H1 (cell line): ENCODE measurements around the gene KRTAP5-6. TPM values are rescaled to one million over a fixed set of nuclear protein-coding genes. Genes with fewer than 3 reads are reported as not detected.

Source experiments
- CTCF ChIA-PET: fragments of 300-600 bp; sonication (Branson Sonifier 250); formaldehyde crosslinking; loops from one replicate; lab custom pipeline; 2021; ENCODE audit not compliant: partially characterized antibody; lab: Charles Lee
- POLR2A ChIA-PET: fragments of 300-600 bp; sonication (Branson Sonifier 250); formaldehyde crosslinking; loops from one replicate; lab custom pipeline; 2021; ENCODE audit warnings: inconsistent platforms; ENCODE audit not compliant: partially characterized antibody; lab: Charles Lee
- DNase-seq, 2 experiments: peaks; one replicate each; pipeline versions ENCODE4 v3.0.0 to v3.0.0-alpha.2; 2010 to 2022; ENCODE audit warnings: low spot score in 2 of 2, low read depth in 1 of 2, mixed read lengths in 1 of 2
- FAIRE-seq: peaks from 2 replicates; lab custom pipeline; 2011; peaks lifted over from hg19 to GRCh38; lab: Jason Lieb, UNC
- H2AFZ ChIP-seq: 2 replicates; pipeline ENCODE4 v1.8.1; 2012; ENCODE audit warnings: low read length, inconsistent platforms
- H2AK5ac ChIP-seq: 2 replicates; pipeline ENCODE4 v1.6.1; 2013; ENCODE audit warnings: low read depth, low read length
- H2BK120ac ChIP-seq: replicated peaks from 2 replicates; pipeline ENCODE3; 2013; ENCODE audit warnings: low read depth, low read length, inconsistent platforms
- H2BK12ac ChIP-seq: 2 replicates; pipeline ENCODE4 v1.6.1; 2013; ENCODE audit warnings: low read depth, low read length
- H2BK15ac ChIP-seq: 2 replicates; pipeline ENCODE4 v1.6.1; 2013; ENCODE audit warnings: low read length
- H2BK20ac ChIP-seq: 2 replicates; pipeline ENCODE4 v1.6.1; 2013; ENCODE audit warnings: low read length
- H2BK5ac ChIP-seq: 2 replicates; pipeline ENCODE4 v1.6.1; 2013; ENCODE audit warnings: low read depth, low read length
- H3K14ac ChIP-seq: 2 replicates; pipeline ENCODE4 v1.6.1; 2013; ENCODE audit warnings: inconsistent platforms; ENCODE audit not compliant: insufficient read length
- H3K18ac ChIP-seq: 2 replicates; pipeline ENCODE4 v1.6.1; 2013; ENCODE audit warnings: low read length; ENCODE audit errors: extremely low read depth
- H3K23ac ChIP-seq: 2 replicates; pipeline ENCODE4 v1.6.1; 2013; ENCODE audit warnings: inconsistent platforms; ENCODE audit not compliant: insufficient read length
- H3K23me2 ChIP-seq: 2 replicates; pipeline ENCODE4 v1.6.1; 2013; ENCODE audit warnings: low read depth, low read length
- H3K27ac ChIP-seq: 2 replicates; pipeline ENCODE4 v1.6.1; 2011; ENCODE audit warnings: low read depth, low read length, inconsistent platforms
- H3K27me3 ChIP-seq, 4 experiments: replicated peaks in 1 of 4; 1 replicate in 1 of 4; 2 replicates in 3 of 4; pipeline versions ENCODE4 v1.6.1 to v1.8.1; 2011 to 2013; ENCODE audit warnings: low read length in 3 of 4, mild to moderate bottlenecking in 3 of 4, inconsistent platforms in 2 of 4, mixed read lengths in 2 of 4, moderate library complexity in 1 of 4; ENCODE audit not compliant: control insufficient read depth in 3 of 4, insufficient read depth in 3 of 4; ENCODE audit errors: extremely low read depth in 1 of 4
- H3K36me3 ChIP-seq, 4 experiments: 2 replicates each; pipeline versions ENCODE4 v1.6.1 to v1.8.1; 2011 to 2013; ENCODE audit warnings: mild to moderate bottlenecking in 4 of 4, low read length in 3 of 4, moderate library complexity in 2 of 4, control low read depth in 1 of 4, inconsistent platforms in 1 of 4; ENCODE audit not compliant: insufficient read depth in 4 of 4, control insufficient read depth in 2 of 4
- H3K4ac ChIP-seq: replicated peaks from 2 replicates; pipeline ENCODE3; 2013; ENCODE audit warnings: low read length, low read depth, mixed read lengths, inconsistent platforms; ENCODE audit not compliant: insufficient read length
- H3K4me1 ChIP-seq, 4 experiments: replicated peaks in 1 of 4; 1 replicate in 1 of 4; 2 replicates in 3 of 4; pipeline versions ENCODE4 v1.6.1 to v1.8.1; 2011 to 2013; ENCODE audit warnings: low read length in 3 of 4, inconsistent platforms in 2 of 4, mixed read lengths in 1 of 4; ENCODE audit not compliant: insufficient read depth in 4 of 4, control insufficient read depth in 3 of 4
- H3K4me2 ChIP-seq, 2 experiments: 2 replicates each; pipeline versions ENCODE4 v1.6.1 to v1.8.1; 2011 to 2013; ENCODE audit warnings: low read depth in 2 of 2, low read length in 2 of 2, control low read depth in 1 of 2, inconsistent platforms in 1 of 2, mild to moderate bottlenecking in 1 of 2; ENCODE audit not compliant: insufficient read depth in 1 of 2
- H3K4me3 ChIP-seq, 4 experiments: fragments of 200-600, 300-600 bp in 1 of 4; sonication (generic), shearing (Covaris generic), sonication (Bioruptor Twin) in 1 of 4; 2 replicates each; pipeline versions ENCODE4 v1.5.1 to v1.8.1; 2011 to 2016; ENCODE audit warnings: low read length in 4 of 4, low read depth in 3 of 4, control low read depth in 2 of 4, inconsistent platforms in 2 of 4, mild to moderate bottlenecking in 2 of 4, mixed read lengths in 1 of 4, moderate library complexity in 1 of 4; ENCODE audit not compliant: insufficient read depth in 2 of 4; ENCODE audit errors: extremely low read depth in 1 of 4
- H3K56ac ChIP-seq: replicated peaks from 2 replicates; pipeline ENCODE3; 2013; ENCODE audit warnings: low read depth, mild to moderate bottlenecking, mixed read lengths, low read length, inconsistent platforms; ENCODE audit not compliant: insufficient read length
- H3K79me1 ChIP-seq: 2 replicates; pipeline ENCODE4 v1.6.1; 2013; ENCODE audit warnings: low read depth, low read length, control low read depth
- H3K79me2 ChIP-seq, 2 experiments: 2 replicates each; pipeline versions ENCODE4 v1.6.1 to v1.8.1; 2012 to 2013; ENCODE audit warnings: low read length in 2 of 2, mild to moderate bottlenecking in 2 of 2, inconsistent platforms in 1 of 2; ENCODE audit not compliant: insufficient read depth in 2 of 2, control insufficient read depth in 1 of 2
- H3K9ac ChIP-seq, 4 experiments: replicated peaks in 1 of 4; 1 replicate in 1 of 4; 2 replicates in 3 of 4; pipeline versions ENCODE4 v1.6.1 to v1.8.1; 2011 to 2013; ENCODE audit warnings: low read depth in 3 of 4, low read length in 3 of 4, control low read depth in 2 of 4, mild to moderate bottlenecking in 2 of 4, moderate library complexity in 2 of 4, inconsistent platforms in 1 of 4; ENCODE audit errors: extremely low read depth in 1 of 4
- H3K9me3 ChIP-seq, 2 experiments: 2 replicates each; pipeline versions ENCODE4 v1.6.1 to v1.8.1; 2012 to 2013; ENCODE audit warnings: mild to moderate bottlenecking in 2 of 2, moderate library complexity in 2 of 2, control low read depth in 1 of 2, inconsistent platforms in 1 of 2, low read depth in 1 of 2, low read length in 1 of 2, mixed read lengths in 1 of 2; ENCODE audit not compliant: insufficient read depth in 2 of 2
- H4K20me1 ChIP-seq, 2 experiments: replicated peaks in 1 of 2; 2 replicates each; pipeline versions ENCODE3 to v1.8.1; 2011 to 2013; ENCODE audit warnings: inconsistent platforms in 2 of 2, low read length in 2 of 2, mild to moderate bottlenecking in 1 of 2; ENCODE audit not compliant: insufficient read depth in 2 of 2, control insufficient read depth in 1 of 2
- H4K5ac ChIP-seq: 2 replicates; pipeline ENCODE4 v1.6.1; 2013; ENCODE audit warnings: low read length, low read depth, mixed read lengths, inconsistent platforms; ENCODE audit not compliant: insufficient read length
- H4K8ac ChIP-seq: 2 replicates; pipeline ENCODE4 v1.8.0; 2013; ENCODE audit warnings: mild to moderate bottlenecking, moderate library complexity, low read length, inconsistent platforms; ENCODE audit not compliant: insufficient read depth; ENCODE audit errors: extremely low read depth
- H4K91ac ChIP-seq: replicated peaks from 2 replicates; pipeline ENCODE3; 2013; ENCODE audit warnings: low read length, mixed read lengths, inconsistent platforms; ENCODE audit not compliant: insufficient read length
- CEBPB ChIP-seq: IDR thresholded peaks from 2 replicates; pipeline ENCODE4 v1.6.1; 2012; ENCODE audit warnings: low read depth, low read length
- CREB1 ChIP-seq: IDR thresholded peaks from 2 replicates; pipeline ENCODE4 v1.6.1; 2012; ENCODE audit warnings: inconsistent platforms
- CTBP2 ChIP-seq: IDR thresholded peaks from 2 replicates; pipeline ENCODE4 v1.7.0; 2011; ENCODE audit warnings: borderline replicate concordance, mild to moderate bottlenecking, moderate library complexity, mixed read lengths, low read length; ENCODE audit not compliant: insufficient read depth, insufficient read length
- EZH2 ChIP-seq: fragments of 200-600 bp; sonication (generic); IDR thresholded peaks from 2 replicates; pipeline ENCODE4 v1.7.1; 2012; ENCODE audit warnings: low read depth, mild to moderate bottlenecking, moderate library complexity, low read length, inconsistent platforms; ENCODE audit not compliant: severe bottlenecking
- GABPA ChIP-seq: IDR thresholded peaks from 2 replicates; pipeline ENCODE4 v1.6.1; 2011; ENCODE audit warnings: mild to moderate bottlenecking, low read length, moderate library complexity, borderline replicate concordance; ENCODE audit not compliant: insufficient read depth
- HDAC6 ChIP-seq: IDR thresholded peaks from one replicate; pipeline ENCODE4 v1.7.1; 2012; ENCODE audit warnings: low read depth, mild to moderate bottlenecking, inconsistent platforms, low read length, moderate library complexity
- POU5F1 ChIP-seq: IDR thresholded peaks from 2 replicates; pipeline ENCODE4 v1.6.1; 2011; ENCODE audit warnings: low read depth, mild to moderate bottlenecking, low read length, moderate library complexity
- SIRT6 ChIP-seq: IDR thresholded peaks from one replicate; pipeline ENCODE4 v1.7.1; 2012; ENCODE audit warnings: low read length, inconsistent platforms
- SIX5 ChIP-seq: IDR thresholded peaks from 2 replicates; pipeline ENCODE4 v1.6.1; 2011; ENCODE audit warnings: mild to moderate bottlenecking, low read depth, low read length
- SP4 ChIP-seq: IDR thresholded peaks from 2 replicates; pipeline ENCODE4 v1.6.1; 2012; ENCODE audit warnings: low read length, inconsistent platforms
- TAF7 ChIP-seq: optimal IDR thresholded peaks from 2 replicates; pipeline ENCODE3; 2011; ENCODE audit warnings: low read depth, mild to moderate bottlenecking, inconsistent platforms, low read length, moderate library complexity, borderline replicate concordance
- TBP ChIP-seq: IDR thresholded peaks from 2 replicates; pipeline ENCODE4 v1.6.1; 2011; ENCODE audit warnings: low read depth, low read length, improper control_type of control experiment
- ZNF274 ChIP-seq: IDR thresholded peaks from 2 replicates; pipeline ENCODE4 v1.7.0; 2012; ENCODE audit warnings: low read length, borderline replicate concordance; ENCODE audit errors: extremely low read depth
- WGBS, 2 experiments: shearing (Covaris generic) in 1 of 2; methylation state at CpG; one replicate each; pipeline versions ENCODE4 v1.1.6 to v1.1.7; 2013 to 2015; ENCODE audit warnings: low lambda C conversion rate in 2 of 2, mixed read lengths in 2 of 2, inconsistent platforms in 1 of 2, low coverage in 1 of 2, missing lambda C conversion rate in 1 of 2; ENCODE audit not compliant: insufficient replicate concordance in 2 of 2, insufficient coverage in 1 of 2, insufficient read length in 1 of 2; ENCODE audit errors: extremely low coverage in 1 of 2, missing lambda C conversion rate in 1 of 2; 5-methylcytosine and 5-hydroxymethylcytosine counted together
- polyA plus RNA-seq, 7 experiments: library from polyadenylated mRNA; depleted of rRNA in 3 of 7; stranded (reverse) in 5 of 7; unstranded in 2 of 7; fragments of >200 nt in 5 of 7; fragments of 200-250 nt in 2 of 7; gene quantifications; 1 replicate in 5 of 7; 2 replicates in 1 of 7; 4 replicates in 1 of 7; pipeline versions ENCODE4 v1.2.1 to v1.2.3, GENCODE V29; 2011 to 2013; ENCODE audit warnings: missing spikeins in 2 of 7, mixed read lengths in 2 of 7
- total RNA-seq: library from RNA; stranded (reverse); fragmentation: NEBNext Ultra II Directional; extraction: Animal tissue kit (Norgen Biotek cat#: 25700); gene quantifications from 2 replicates; pipeline ENCODE4 v1.2.1, GENCODE V29; 2021

Gene KRTAP5-6
- total and polyA plus RNA-seq, 2 of the 8 experiments (the other 6 are each of a cell fraction or from before 2014, with no cell fraction given), result not detected

DNA sequence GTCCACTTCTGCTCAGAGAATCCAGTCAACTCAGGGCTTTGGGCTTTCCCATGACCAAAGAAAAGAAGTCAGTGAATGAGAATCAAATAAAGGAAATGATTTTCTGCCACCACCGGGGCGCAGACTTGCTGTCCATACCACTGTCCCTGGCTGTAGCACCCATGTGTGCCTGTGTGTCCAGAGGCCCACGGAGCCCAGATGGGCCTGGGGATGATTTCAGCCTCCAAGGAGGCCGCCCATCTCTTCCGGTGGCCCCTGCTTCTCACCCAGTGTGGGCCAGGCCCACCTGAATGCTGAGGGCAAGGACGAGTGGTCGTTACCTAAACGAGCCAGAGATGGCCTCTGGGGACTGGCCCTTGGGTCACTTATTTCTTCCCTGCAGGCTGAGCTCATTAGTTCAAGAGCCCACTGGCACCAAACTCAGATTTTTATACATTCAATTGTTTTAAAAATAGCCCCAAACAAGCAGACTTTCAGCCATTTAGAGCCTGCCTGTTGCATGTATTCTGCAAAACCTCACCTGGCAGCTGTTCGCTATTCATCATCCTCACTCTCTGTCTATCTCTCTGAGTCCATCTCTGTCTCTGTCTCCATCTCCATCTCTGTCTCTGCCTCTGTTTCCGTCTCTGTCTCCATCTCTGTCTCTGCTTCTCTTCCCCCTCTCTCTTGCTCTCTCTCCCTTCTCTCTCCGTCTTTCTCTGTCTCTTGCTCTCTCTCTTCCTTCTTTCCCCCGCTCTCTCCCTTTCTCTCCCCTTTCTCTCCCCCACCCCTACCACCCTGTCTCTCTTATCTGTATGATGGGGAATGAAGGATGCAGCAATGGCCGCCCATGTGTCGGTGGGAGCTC is 43.2 kb upstream of the KRTAP5-6 start:
- no peaks in the 10 kb centered on the region for H3K79me2 ChIP-seq
- H3K36me3 ChIP-seq, result no peaks in the 10 kb centered on the region
- WGBS, 2 experiments, result 7 to 85% methylated on average over 2 to 14 of the region's 14 CpGs
- no peak overlapping the region for H2BK5ac ChIP-seq
- no peak overlapping the region for H3K4ac ChIP-seq
- H3K27me3 ChIP-seq, result peaks cover 0 to 9% (median 6%) of the 10 kb centered on the region in 4 experiments; a peak in 4 of 7 replicates
- ChIA-PET CTCF (interaction anchor here (0.8 to 10.1 kb wide), 34 partner anchors 14 to 752 kb away, joined by 3 to 166 read pairs (median 5); partner anchors contain the start of gene SYT8), POLR2A (no interaction called here)
- H3K23me2 ChIP-seq, result no peaks in the 10 kb centered on the region
- H3K23ac ChIP-seq, result no peak overlapping the region
- no peak overlapping the region for H2AK5ac ChIP-seq
- H3K4me1 ChIP-seq, result peaks cover 0 to 6% (median 2%) of the 10 kb centered on the region in 4 experiments; a peak in 3 of 7 replicates
- no peak overlapping the region for H2AFZ ChIP-seq
- no peak overlapping the region for H4K8ac ChIP-seq
- H3K56ac ChIP-seq, result no peak overlapping the region
- H2BK12ac ChIP-seq, result no peak overlapping the region; the same call in 1 of the 2 replicates
- H4K91ac ChIP-seq, result no peak overlapping the region
- no peak overlapping the region for H2BK15ac ChIP-seq
- FAIRE-seq, result no peak
- H3K9me3 ChIP-seq, result no peaks in the 10 kb centered on the region
- H3K4me2 ChIP-seq, result peak overlapping the region in 1 of 2 experiments; percentile 6; a peak in 1 of 4 replicates
- H2BK20ac ChIP-seq, result no peak overlapping the region
- no peak overlapping the region for H3K9ac ChIP-seq
- H4K20me1 ChIP-seq, result no peaks in the 10 kb centered on the region
- H3K18ac ChIP-seq, result peak overlapping the region; percentile 32; the same call in 1 of the 2 replicates
- no peak overlapping the region for H4K5ac ChIP-seq
- no peak overlapping the region for H3K27ac ChIP-seq
- no peak for DNase-seq
- no peak overlapping the region for H2BK120ac ChIP-seq
- no peak overlapping the region for H3K14ac ChIP-seq
- no peaks in the 10 kb centered on the region for H3K79me1 ChIP-seq
- H3K4me3 ChIP-seq, result no peak overlapping the region; a peak in 1 of 8 replicates
- no peak for TF ChIP-seq TAF7
- no peak for TF ChIP-seq ZNF274
- TF ChIP-seq SP4, result no peak
- TF ChIP-seq EZH2, result no peak
- TF ChIP-seq CREB1, result no peak
- no peak for TF ChIP-seq HDAC6
- no peak for TF ChIP-seq CEBPB
- no peak for TF ChIP-seq SIX5
- no peak for TF ChIP-seq CTBP2
- TF ChIP-seq POU5F1, result no peak
- TF ChIP-seq GABPA, result no peak
- no peak for TF ChIP-seq TBP
- TF ChIP-seq SIRT6, result no peak
